GM23248 (cell line): ENCODE results near the gene TTLL4.

Experiments used
- EZH2 ChIP-seq: fragments of 200-600 bp; sonication (generic); IDR thresholded peaks from 2 replicates; pipeline ENCODE4 v1.6.1; 2018; ENCODE audit warnings: antibody characterized with exemption, mild to moderate bottlenecking; ENCODE audit not compliant: insufficient read depth, poor library complexity, severe bottlenecking
- EZH2phosphoT487 ChIP-seq: fragments of 200-600 bp; sonication (generic); IDR thresholded peaks from 2 replicates; pipeline ENCODE4 v1.6.1; 2018; ENCODE audit warnings: antibody characterized with exemption, moderate library complexity, mild to moderate bottlenecking, low read depth; ENCODE audit not compliant: insufficient read depth

GRCh38 chr2:218719457-218719856, 8.8 kb downstream of the TTLL4 start:
- TF ChIP-seq EZH2phosphoT487 (no peak), EZH2 (no peak)
